BLaER1 (cell line): ENCODE measurements around the gene ARSI.

Source experiments
- H3K27ac ChIP-seq: shearing (Covaris generic); formaldehyde crosslinking; 2 replicates; pipeline ENCODE4 v1.8.1; 2022
- H3K27me3 ChIP-seq: shearing (Covaris generic); formaldehyde crosslinking; 2 replicates; pipeline ENCODE4 v1.8.1; 2022
- H3K36me3 ChIP-seq: shearing (Covaris generic); formaldehyde crosslinking; 2 replicates; pipeline ENCODE4 v1.8.1; 2022
- H3K4me1 ChIP-seq: shearing (Covaris generic); formaldehyde crosslinking; 2 replicates; pipeline ENCODE4 v1.8.1; 2022
- H3K4me2 ChIP-seq: shearing (Covaris generic); formaldehyde crosslinking; 2 replicates; pipeline ENCODE4 v1.8.1; 2022
- H3K4me3 ChIP-seq: shearing (Covaris generic); formaldehyde crosslinking; 2 replicates; pipeline ENCODE4 v1.8.1; 2022
- H3K9ac ChIP-seq: shearing (Covaris generic); formaldehyde crosslinking; 2 replicates; pipeline ENCODE4 v1.8.1; 2022
- H3K9me3 ChIP-seq: shearing (Covaris generic); formaldehyde crosslinking; 2 replicates; pipeline ENCODE4 v1.8.1; 2022
- H4K20me1 ChIP-seq: shearing (Covaris generic); formaldehyde crosslinking; 2 replicates; pipeline ENCODE4 v1.8.1; 2022
- Cebpa-rat ChIP-seq: shearing (Covaris generic); IDR thresholded peaks from 2 replicates; pipeline ENCODE4 v1.8.1; 2022

Gene ARSI

GRCh38 chr5:150258130-150258529 lies 44.6 kb downstream of the ARSI start:
- H3K9me3 ChIP-seq, result no peaks in the 10 kb centered on the region
- H3K36me3 ChIP-seq, result no peaks in the 10 kb centered on the region
- H3K4me2 ChIP-seq, result peak overlapping the region; percentile 85
- no peaks in the 10 kb centered on the region for H4K20me1 ChIP-seq
- H3K9ac ChIP-seq, result peak overlapping the region; percentile 48; the same call in 1 of the 2 replicates
- H3K4me1 ChIP-seq, result peaks cover 100% of the 10 kb centered on the region
- H3K27me3 ChIP-seq, result no peaks in the 10 kb centered on the region
- H3K4me3 ChIP-seq, result no peak overlapping the region
- TF ChIP-seq Cebpa-rat, result no peak
- H3K27ac ChIP-seq, result peak overlapping the region; percentile 79

- peak overlapping the region; percentile 79 for H3K27ac ChIP-seq
- peaks cover 100% of the 10 kb centered on the region for H3K4me1 ChIP-seq
- peak overlapping the region; percentile 48; the same call in 1 of the 2 replicates for H3K9ac ChIP-seq
- peak overlapping the region; percentile 85 for H3K4me2 ChIP-seq
- no peak overlapping the region for H3K4me3 ChIP-seq
- H3K36me3 ChIP-seq, result no peaks in the 10 kb centered on the region
- H4K20me1 ChIP-seq, result no peaks in the 10 kb centered on the region
- H3K27me3 ChIP-seq, result no peaks in the 10 kb centered on the region
- TF ChIP-seq Cebpa-rat, result no peak
- no peaks in the 10 kb centered on the region for H3K9me3 ChIP-seq
Measured at GRCh38 chr5:150257424-150257823, 45.3 kb downstream of the ARSI start.

GRCh38 chr5:150256410-150257064 lies 46.2 kb downstream of the ARSI start:
- H4K20me1 ChIP-seq, result no peaks in the 10 kb centered on the region
- peak overlapping the region; percentile 67; the same call in 1 of the 2 replicates for H3K9ac ChIP-seq
- no peaks in the 10 kb centered on the region for H3K27me3 ChIP-seq
- H3K4me1 ChIP-seq, result peaks cover 100% of the 10 kb centered on the region
- H3K9me3 ChIP-seq, result no peaks in the 10 kb centered on the region
- TF ChIP-seq Cebpa-rat, result no peak
- H3K4me3 ChIP-seq, result no peak overlapping the region
- no peaks in the 10 kb centered on the region for H3K36me3 ChIP-seq
- peak overlapping the region; percentile 38; the same call in 1 of the 2 replicates for H3K27ac ChIP-seq
- H3K4me2 ChIP-seq, result peak overlapping the region; percentile 85

- H3K9me3 ChIP-seq, result no peaks in the 10 kb centered on the region
- peaks cover 95% of the 10 kb centered on the region for H3K4me1 ChIP-seq
- no peaks in the 10 kb centered on the region for H4K20me1 ChIP-seq
- H3K4me3 ChIP-seq, result no peak overlapping the region
- H3K36me3 ChIP-seq, result no peaks in the 10 kb centered on the region
- peak overlapping the region; percentile 85 for H3K4me2 ChIP-seq
- no peak for TF ChIP-seq Cebpa-rat
- H3K27me3 ChIP-seq, result no peaks in the 10 kb centered on the region
- H3K27ac ChIP-seq, result peak overlapping the region; percentile 69
- H3K9ac ChIP-seq, result peak overlapping the region; percentile 67; the same call in 1 of the 2 replicates
Measured at GRCh38 chr5:150255659-150256409, 46.9 kb downstream of the ARSI start.

GRCh38 chr5:150254774-150255173 lies 47.9 kb downstream of the ARSI start:
- Histone ChIP-seq H3K4me1 (peaks cover 85% of the 10 kb centered on the region), H3K9me3 (no peaks in the 10 kb centered on the region), H3K4me2 (peak overlapping the region; percentile 85), H3K4me3 (peak overlapping the region; percentile 8; the same call in 1 of the 2 replicates), H3K27me3 (no peaks in the 10 kb centered on the region), H3K27ac (peak overlapping the region; percentile 69), H3K9ac (peak overlapping the region; percentile 67), H3K36me3 (no peaks in the 10 kb centered on the region), H4K20me1 (no peaks in the 10 kb centered on the region)
- TF ChIP-seq Cebpa-rat, result no peak

- TF ChIP-seq Cebpa-rat, result no peak
- H3K4me3 ChIP-seq, result peak overlapping the region; percentile 8; the same call in 1 of the 2 replicates
- no peaks in the 10 kb centered on the region for H3K36me3 ChIP-seq
- H3K27me3 ChIP-seq, result no peaks in the 10 kb centered on the region
- peak overlapping the region; percentile 67 for H3K9ac ChIP-seq
- H4K20me1 ChIP-seq, result no peaks in the 10 kb centered on the region
- peak overlapping the region; percentile 85 for H3K4me2 ChIP-seq
- H3K4me1 ChIP-seq, result peaks cover 80% of the 10 kb centered on the region
- no peaks in the 10 kb centered on the region for H3K9me3 ChIP-seq
- peak overlapping the region; percentile 69 for H3K27ac ChIP-seq
Measured at GRCh38 chr5:150254363-150254762, 48.3 kb downstream of the ARSI start.

GRCh38 chr5:150253416-150254208 lies 49.1 kb downstream of the ARSI start:
- Histone ChIP-seq H3K4me1 (peaks cover 73% of the 10 kb centered on the region), H3K27ac (peak overlapping the region; percentile 71), H3K9me3 (no peaks in the 10 kb centered on the region), H3K4me3 (no peak overlapping the region; the same call in 1 of the 2 replicates), H3K27me3 (no peaks in the 10 kb centered on the region), H3K9ac (peak overlapping the region; percentile 67), H4K20me1 (no peaks in the 10 kb centered on the region), H3K36me3 (no peaks in the 10 kb centered on the region), H3K4me2 (peak overlapping the region; percentile 85)
- TF ChIP-seq Cebpa-rat, result no peak

GRCh38 chr5:150252489-150252888 lies 50.2 kb downstream of the ARSI start:
- Histone ChIP-seq H3K4me2 (peak overlapping the region; percentile 85), H3K9ac (no peak overlapping the region; the same call in 1 of the 2 replicates), H3K27ac (no peak overlapping the region), H3K9me3 (no peaks in the 10 kb centered on the region), H3K4me3 (no peak overlapping the region), H3K4me1 (peaks cover 62% of the 10 kb centered on the region), H4K20me1 (no peaks in the 10 kb centered on the region), H3K27me3 (no peaks in the 10 kb centered on the region), H3K36me3 (no peaks in the 10 kb centered on the region)
- no peak for TF ChIP-seq Cebpa-rat

GRCh38 chr5:150251504-150251903 lies 51.2 kb downstream of the ARSI start:
- Histone ChIP-seq H3K9ac (no peak overlapping the region), H3K4me2 (no peak overlapping the region; the same call in 1 of the 2 replicates), H3K4me1 (peaks cover 52% of the 10 kb centered on the region), H3K27me3 (no peaks in the 10 kb centered on the region), H3K9me3 (no peaks in the 10 kb centered on the region), H3K36me3 (no peaks in the 10 kb centered on the region), H3K27ac (no peak overlapping the region), H3K4me3 (no peak overlapping the region), H4K20me1 (no peaks in the 10 kb centered on the region)
- TF ChIP-seq Cebpa-rat, result no peak
